Activated CD4-positive, CD25-positive, alpha-beta regulatory T cell treated with anti-CD3 and anti-CD28 coated beads, Interleukin-2, amount 50 U/mL, for 72 hours (primary cell): ENCODE results near the gene FOXJ1.

Source experiments
- DNase-seq: peaks from one replicate; pipeline ENCODE4 v3.0.0; 2021

FOXJ1 gene

GRCh38 chr17:76090517-76091129, 50.4 kb downstream of the FOXJ1 start:
- DNase-seq, result no peak

GRCh38 chr17:76089680-76090516, 51.1 kb downstream of the FOXJ1 start:
- DNase-seq, result no peak

- no peak for DNase-seq
These were observed 52.0 kb downstream of the FOXJ1 start for GRCh38 chr17:76088868-76089576.

- no peak for DNase-seq
These were observed 52.8 kb downstream of the FOXJ1 start for GRCh38 chr17:76088041-76088867.

- no peak for DNase-seq
These were observed 53.5 kb downstream of the FOXJ1 start for GRCh38 chr17:76087531-76087930.

- no peak for DNase-seq
These were observed 54.7 kb downstream of the FOXJ1 start for GRCh38 chr17:76086384-76086783.
